GM12878 (cell line): Measurements from ENCODE around the gene RBM44. TPM values are rescaled to one million over a fixed set of nuclear protein-coding genes. Genes with fewer than 3 reads are reported as not detected.

ENCODE experiments used
- ATAC-seq: fragments of 200-7000 bp; cut with Tn5 transposase; 3 replicates; pipeline ENCODE4 v1.9.1; 2020; ENCODE audit warnings: mild to moderate bottlenecking, moderate library complexity
- BruUV-seq: library from RNA; stranded (reverse); fragments of 400-500 nt; replicated peaks from 2 replicates; lab custom pipeline; 2021; lab: Mats Ljungman, UMichigan
- CTCF ChIA-PET: fragments of 300-600 bp; sonication (Branson Sonifier 250); formaldehyde crosslinking; extraction: SDS; loops from one replicate; lab custom pipeline; 2021; ENCODE audit warnings: inconsistent platforms; lab: Yijun Ruan, JAX
- POLR2A ChIA-PET: fragments of 350-600 bp; formaldehyde crosslinking; extraction: SDS; loops from one replicate; lab custom pipeline; 2021; ENCODE audit warnings: inconsistent platforms; lab: Charles Lee
- RAD21 ChIA-PET: fragments of 300-600 bp; sonication (Branson Sonifier 250); formaldehyde crosslinking; loops from one replicate; lab custom pipeline; 2023; ENCODE audit warnings: antibody characterized with exemption; ENCODE audit not compliant: unreplicated experiment; lab: Charles Lee
- SMC1A ChIA-PET: fragments of 300-600 bp; sonication (Branson Sonifier 250); formaldehyde crosslinking; loops from one replicate; lab custom pipeline; 2023; ENCODE audit not compliant: unreplicated experiment, uncharacterized antibody; lab: Charles Lee
- DNase-seq: peaks from one replicate; pipeline ENCODE4 v3.0.0-alpha.2; 2011; ENCODE audit warnings: low read depth, low spot score
- FAIRE-seq: peaks from 3 replicates; lab custom pipeline; 2011; peaks lifted over from hg19 to GRCh38; lab: Jason Lieb, UNC
- H2AFZ ChIP-seq: 2 replicates; pipeline ENCODE4 v1.6.0; 2011; ENCODE audit warnings: low read depth, low read length, control low read depth; ENCODE audit not compliant: control insufficient read depth
- H3K27ac ChIP-seq: 2 replicates; pipeline ENCODE4 v1.5.1; 2011; ENCODE audit warnings: control low read depth; ENCODE audit not compliant: control insufficient read depth, insufficient read depth
- H3K27me3 ChIP-seq, 2 experiments: replicated peaks in 1 of 2; 2 replicates each; pipeline versions ENCODE4 v1.6.0 to v1.6.1; 2011; ENCODE audit warnings: low read length in 1 of 2; ENCODE audit not compliant: control insufficient read depth in 2 of 2, insufficient read depth in 2 of 2
- H3K36me3 ChIP-seq, 2 experiments: 2 replicates each; pipeline ENCODE4 v1.5.1; 2011; ENCODE audit warnings: low read length in 1 of 2; ENCODE audit not compliant: control insufficient read depth in 2 of 2, insufficient read depth in 2 of 2
- H3K4me1 ChIP-seq: 2 replicates; pipeline ENCODE4 v1.6.1; 2011; ENCODE audit warnings: mild to moderate bottlenecking, low read length, moderate library complexity, mixed read lengths; ENCODE audit not compliant: control insufficient read depth, insufficient read depth
- H3K4me2 ChIP-seq: 2 replicates; pipeline ENCODE4 v1.6.0; 2011; ENCODE audit warnings: control low read depth; ENCODE audit not compliant: control insufficient read depth, insufficient read depth
- H3K4me3 ChIP-seq: fragments of 200-600 bp; sonication (generic); 2 replicates; pipeline ENCODE4 v1.5.1; 2016
- H3K79me2 ChIP-seq: 2 replicates; pipeline ENCODE4 v1.6.0; 2011; ENCODE audit warnings: low read length; ENCODE audit not compliant: control insufficient read depth, insufficient read depth
- H3K9ac ChIP-seq: 2 replicates; pipeline ENCODE4 v1.8.0; 2011; ENCODE audit warnings: low read length, control low read depth, mixed read lengths; ENCODE audit not compliant: control insufficient read depth, insufficient read depth
- H3K9me3 ChIP-seq: replicated peaks from 3 replicates; pipeline ENCODE4 v1.5.1; 2011; ENCODE audit warnings: mild to moderate bottlenecking, low read length; ENCODE audit not compliant: control insufficient read depth, insufficient read depth
- H4K20me1 ChIP-seq: 2 replicates; pipeline ENCODE4 v1.6.0; 2011; ENCODE audit not compliant: control insufficient read depth, insufficient read depth
- EP300 ChIP-seq, 2 experiments: fragments of 150-350 bp in 1 of 2; IDR thresholded peaks; 2 replicates each; pipeline ENCODE4 v1.6.1; 2011 to 2012; ENCODE audit warnings: low read depth in 2 of 2, low read length in 2 of 2, borderline replicate concordance in 1 of 2, improper control_type of control experiment in 1 of 2, inconsistent platforms in 1 of 2; ENCODE audit not compliant: control insufficient read depth in 1 of 2
- POU2F2 ChIP-seq: IDR thresholded peaks from 3 replicates; pipeline ENCODE4 v1.6.1; 2011; ENCODE audit warnings: low read depth, mild to moderate bottlenecking, low read length, borderline replicate concordance
- WGBS: methylation state at CpG from one replicate; pipeline ENCODE4 v1.1.6; 2016; ENCODE audit warnings: low lambda C conversion rate; ENCODE audit not compliant: insufficient replicate concordance, insufficient coverage; ENCODE audit errors: missing lambda C conversion rate; 5-methylcytosine and 5-hydroxymethylcytosine counted together
- in situ Hi-C: fragments of 300-500 bp; cut with MboI; formaldehyde crosslinking; loops from 9 replicates; pipeline ENCODE4 v1.14.3; 2018; ENCODE audit warnings: mixed read lengths
- intact Hi-C: fragments of 100-400 bp; cut with micrococcal nuclease; formaldehyde crosslinking; loops from one replicate; pipeline ENCODE4 v1.14.2; 2022; ENCODE audit not compliant: unreplicated experiment
- polyA plus RNA-seq, 11 experiments: library from polyadenylated mRNA; depleted of rRNA in 4 of 11; unstranded in 6 of 11; stranded (reverse) in 5 of 11; fragments of >200 nt; fragmentation: Nextera tagmentation in 4 of 11; fragmentation: Illumina TruSeq in 1 of 11; extraction: Ambion mirVana in 4 of 11; extraction: Trizol in 1 of 11; gene quantifications; 1 replicate in 1 of 11; 2 replicates in 10 of 11; pipeline versions ENCODE4 v1.2.1 to v1.2.3, GENCODE V29; 2011 to 2016; ENCODE audit warnings: inconsistent platforms in 2 of 11, missing spikeins in 2 of 11, low read depth in 1 of 11
- total RNA-seq, 4 experiments: library from RNA; depleted of rRNA in 3 of 4; stranded (reverse); fragments of >200 nt in 3 of 4; fragmentation: Illumina TruSeq in 1 of 4; extraction: Trizol in 1 of 4; gene quantifications; 2 replicates each; pipeline versions ENCODE4 v1.2.1 to v1.2.3, GENCODE V29; 2013 to 2021
- TF ChIP-seq, protein P1 (sequence below), 3 experiments: IDR thresholded peaks in 2 of 3; conservative IDR thresholded peaks in 1 of 3; 2 replicates each; pipeline ENCODE4 v1.5.1; 2011; ENCODE audit warnings: low read depth in 3 of 3, low read length in 3 of 3, mild to moderate bottlenecking in 3 of 3, control low read depth in 2 of 3, moderate library complexity in 2 of 3, inconsistent platforms in 1 of 3, mixed read lengths in 1 of 3; ENCODE audit not compliant: control insufficient read depth in 2 of 3, insufficient read depth in 1 of 3; ENCODE audit errors: extremely low read depth in 1 of 3

Gene RBM44
- total and polyA plus RNA-seq, 10 of the 15 experiments (the other 5 are each of a cell fraction or from before 2014, with no cell fraction given) = 0.14 to 1.4 (median 0.62) TPM; not detected in 1

DNA sequence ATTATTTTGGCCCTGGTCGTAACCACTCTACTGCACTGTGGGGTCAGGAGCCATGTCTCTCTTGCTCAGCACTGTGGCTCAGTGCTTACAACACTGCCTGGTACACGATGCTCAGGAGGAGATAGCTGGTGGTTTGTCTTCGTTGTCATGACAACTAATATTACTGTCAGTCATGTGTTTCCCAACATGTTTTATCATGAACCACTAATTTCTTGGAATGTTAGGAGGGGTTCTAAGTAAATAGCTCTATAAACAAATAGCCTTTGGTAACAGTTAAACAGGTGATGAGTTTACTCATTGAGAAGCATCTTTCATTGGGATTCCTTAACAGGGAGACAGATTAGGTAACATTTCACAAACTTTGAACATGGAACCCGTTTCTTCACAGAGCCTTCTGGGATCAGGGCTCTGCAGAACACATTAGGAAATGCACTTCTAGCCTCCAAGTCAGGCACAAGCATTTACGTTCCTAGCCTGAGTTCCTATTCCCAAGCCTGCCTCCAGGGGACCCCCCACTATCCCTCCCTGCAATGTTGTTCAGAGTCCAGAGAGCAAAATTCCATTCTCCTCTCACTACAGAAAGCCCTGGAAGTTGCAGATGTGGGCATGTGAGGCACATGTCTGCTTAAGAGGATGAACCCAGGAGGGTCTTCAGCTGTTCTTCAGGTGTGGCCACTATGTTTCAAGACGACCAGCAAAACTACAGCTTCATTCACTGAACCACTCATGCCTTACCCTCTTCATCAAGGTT is 6.4 kb upstream of the RBM44 start:
- in situ Hi-C loops = no loop called here
- intact Hi-C loops = no loop called here

More for the DNA sequence above, 6.4 kb upstream of the RBM44 start:
- ATAC-seq (no peak), DNase-seq (no peak), FAIRE-seq (no peak)
- Histone ChIP-seq H2AFZ (no peak overlapping the region), H4K20me1 (no peaks in the 10 kb centered on the region), H3K27me3 (no peaks in the 10 kb centered on the region), H3K4me1 (no peaks in the 10 kb centered on the region), H3K4me2 (no peak overlapping the region), H3K79me2 (no peaks in the 10 kb centered on the region), H3K9me3 (no peaks in the 10 kb centered on the region; the same call in 2 of the 3 replicates), H3K9ac (no peak overlapping the region), H3K4me3 (no peak overlapping the region), H3K27ac (no peak overlapping the region), H3K36me3 (no peaks in the 10 kb centered on the region)
- POLR2A ChIA-PET = no interaction called here
- RAD21 ChIA-PET = no interaction called here
- whole genome bisulfite sequencing = 89% methylated on average over 6 of the region's 6 CpGs
- no TSS peak for BruUV-seq
- CTCF ChIA-PET = no interaction called here
- no peak for TF ChIP-seq EP300 (IDR thresholded peaks at IDR 0.05; ENCODE audit: borderline replicate concordance in 1 of 2, control insufficient read depth in 1 of 2, low read depth in 2 of 2, low read length in 2 of 2)
- TF ChIP-seq, protein P1, sequence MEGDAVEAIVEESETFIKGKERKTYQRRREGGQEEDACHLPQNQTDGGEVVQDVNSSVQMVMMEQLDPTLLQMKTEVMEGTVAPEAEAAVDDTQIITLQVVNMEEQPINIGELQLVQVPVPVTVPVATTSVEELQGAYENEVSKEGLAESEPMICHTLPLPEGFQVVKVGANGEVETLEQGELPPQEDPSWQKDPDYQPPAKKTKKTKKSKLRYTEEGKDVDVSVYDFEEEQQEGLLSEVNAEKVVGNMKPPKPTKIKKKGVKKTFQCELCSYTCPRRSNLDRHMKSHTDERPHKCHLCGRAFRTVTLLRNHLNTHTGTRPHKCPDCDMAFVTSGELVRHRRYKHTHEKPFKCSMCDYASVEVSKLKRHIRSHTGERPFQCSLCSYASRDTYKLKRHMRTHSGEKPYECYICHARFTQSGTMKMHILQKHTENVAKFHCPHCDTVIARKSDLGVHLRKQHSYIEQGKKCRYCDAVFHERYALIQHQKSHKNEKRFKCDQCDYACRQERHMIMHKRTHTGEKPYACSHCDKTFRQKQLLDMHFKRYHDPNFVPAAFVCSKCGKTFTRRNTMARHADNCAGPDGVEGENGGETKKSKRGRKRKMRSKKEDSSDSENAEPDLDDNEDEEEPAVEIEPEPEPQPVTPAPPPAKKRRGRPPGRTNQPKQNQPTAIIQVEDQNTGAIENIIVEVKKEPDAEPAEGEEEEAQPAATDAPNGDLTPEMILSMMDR (IDR thresholded peaks at IDR 0.05 in 2 of 3, conservative IDR thresholded peaks at IDR 0.05 in 1 of 3; ENCODE audit: control insufficient read depth in 2 of 3, extremely low read depth in 1 of 3, insufficient read depth in 1 of 3, low read depth in 3 of 3, low read length in 3 of 3) = 0 out of 6 replicates have a peak, but pooled peaks of 1 of the 3 experiments have one; percentile 10
- TF ChIP-seq POU2F2 = no peak
- SMC1A ChIA-PET = interaction anchor here (1.1 kb wide), 1 partner anchor 40 kb away, joined by 3 read pairs; no protein-coding TSS in a partner anchor
